SK-N-SH (cell line): ENCODE results near the gene PTPRG.

Experiments used
- CTCF ChIP-seq: fragments of 200-600 bp; sonication (generic); IDR thresholded peaks from 2 replicates; pipeline ENCODE4 v1.6.1; 2017; ENCODE audit warnings: antibody characterized with exemption, mild to moderate bottlenecking, moderate library complexity
- EP300 ChIP-seq, 2 experiments: IDR thresholded peaks; 2 replicates each; pipeline versions ENCODE4 v1.4.0 to v1.6.1; 2012; ENCODE audit warnings: borderline replicate concordance in 1 of 2, low read depth in 1 of 2, low read length in 1 of 2
- EZH2phosphoT487 ChIP-seq: fragments of 200-600 bp; sonication (generic); IDR thresholded peaks from 2 replicates; pipeline ENCODE4 v1.6.1; 2017; ENCODE audit warnings: low read depth, mixed run types, mild to moderate bottlenecking, antibody characterized with exemption, moderate library complexity, borderline replicate concordance
- JUND ChIP-seq: IDR thresholded peaks from 2 replicates; pipeline ENCODE4 v1.4.0; 2012
- MAX ChIP-seq: IDR thresholded peaks from 2 replicates; pipeline ENCODE4 v1.4.0; 2012; ENCODE audit warnings: low read depth
- NRF1 ChIP-seq: IDR thresholded peaks from 2 replicates; pipeline ENCODE4 v1.6.1; 2012; ENCODE audit warnings: low read depth, mild to moderate bottlenecking, low read length
- PBX3 ChIP-seq: IDR thresholded peaks from 2 replicates; pipeline ENCODE4; 2012
- POLR2AphosphoS5 ChIP-seq: IDR thresholded peaks from 2 replicates; pipeline ENCODE4 v1.6.1; 2012; ENCODE audit warnings: low read depth, low read length
- RAD21 ChIP-seq: IDR thresholded peaks from 2 replicates; pipeline ENCODE4 v1.6.1; 2012; ENCODE audit warnings: mild to moderate bottlenecking, low read length
- SMC3 ChIP-seq: IDR thresholded peaks from 2 replicates; pipeline ENCODE4 v1.6.1; 2012; ENCODE audit warnings: low read depth, low read length, improper control_type of control experiment
- TAF1 ChIP-seq: IDR thresholded peaks from 2 replicates; pipeline ENCODE4 v1.6.1; 2012; ENCODE audit warnings: low read depth, mild to moderate bottlenecking, low read length, moderate library complexity, borderline replicate concordance
- USF2 ChIP-seq: fragments of 150-350 bp; IDR thresholded peaks from 2 replicates; pipeline ENCODE4 v1.6.1; 2017; ENCODE audit warnings: antibody characterized with exemption, low read length, low read depth, borderline replicate concordance
- YY1 ChIP-seq: IDR thresholded peaks from 2 replicates; pipeline ENCODE4 v1.4.0; 2012; ENCODE audit warnings: low read depth, mild to moderate bottlenecking

- TF ChIP-seq CTCF (no peak), EZH2phosphoT487 (no peak), TAF1 (no peak), MAX (no peak), EP300 (IDR thresholded peaks at IDR 0.05; ENCODE audit: borderline replicate concordance in 1 of 2, low read depth in 1 of 2, low read length in 1 of 2) (no peak), JUND (no peak), RAD21 (no peak), PBX3 (no peak), USF2 (no peak), NRF1 (no peak), SMC3 (no peak), YY1 (no peak), POLR2AphosphoS5 (no peak)
Measured at GRCh38 chr3:62229211-62229610, 667.8 kb downstream of the PTPRG start.
